HCT116 (cell line): ENCODE results near the gene CPT1C. TPM values are rescaled to one million over a fixed set of nuclear protein-coding genes. Genes with fewer than 3 reads are reported as not detected.

Experiments used
- ATAC-seq: fragments of 200-7000 bp; cut with Tn5 transposase; 2 replicates; pipeline ENCODE4 v1.9.1; 2020; ENCODE audit warnings: mild to moderate bottlenecking, moderate library complexity
- BruUV-seq: library from RNA; stranded (reverse); fragments of 400-500 nt; replicated peaks from 2 replicates; lab custom pipeline; 2021; lab: Mats Ljungman, UMichigan
- CTCF ChIA-PET: fragments of 300-600 bp; sonication (Branson Sonifier 250); formaldehyde crosslinking; loops from one replicate; lab custom pipeline; 2021; ENCODE audit warnings: antibody characterized with exemption; lab: Charles Lee
- POLR2A ChIA-PET: fragments of 300-600, 350-600 bp; sonication (Branson Sonifier 250); formaldehyde crosslinking; loops from one replicate; lab custom pipeline; 2021; ENCODE audit warnings: antibody characterized with exemption; lab: Charles Lee
- RAD21 ChIA-PET, 2 experiments: fragments of 300-600 bp; sonication (Branson Sonifier 250); formaldehyde crosslinking; loops; one replicate each; lab custom pipeline; 2023; ENCODE audit warnings: low total read pairs in 2 of 2; ENCODE audit not compliant: uncharacterized antibody in 2 of 2, unreplicated experiment in 2 of 2, low non-redundant PET in 1 of 2; lab: Charles Lee
- DNase-seq: peaks from one replicate; pipeline ENCODE4 v3.0.0-alpha.2; 2010; ENCODE audit warnings: low read depth, low spot score
- H2AFZ ChIP-seq: fragments of 200-600 bp; shearing (Covaris generic), sonication (generic); 2 replicates; pipeline ENCODE4 v1.6.1; 2017; ENCODE audit warnings: low read depth, mixed run types, mixed read lengths, antibody characterized with exemption, low read length; ENCODE audit not compliant: poor library complexity, severe bottlenecking
- H3K27ac ChIP-seq: 2 replicates; pipeline ENCODE4 v1.5.1; 2012; ENCODE audit warnings: low read depth, low read length
- H3K27me3 ChIP-seq: fragments of 200-600 bp; sonication (generic); 2 replicates; pipeline ENCODE4 v1.6.1; 2016; ENCODE audit warnings: mixed run types, low read length, mixed read lengths; ENCODE audit not compliant: insufficient read depth
- H3K36me3 ChIP-seq, 2 experiments: fragments of 200-500 bp in 1 of 2; fragments of 200-600 bp in 1 of 2; sonication (Bioruptor generic) in 1 of 2; sonication (generic) in 1 of 2; 2 replicates each; pipeline versions ENCODE4 v1.5.1 to v1.6.1; 2014 to 2016; ENCODE audit warnings: low read length in 2 of 2, inconsistent platforms in 1 of 2, mixed read lengths in 1 of 2, mixed run types in 1 of 2; ENCODE audit not compliant: insufficient read depth in 2 of 2, control insufficient read depth in 1 of 2
- H3K4me1 ChIP-seq, 2 experiments: fragments of 200-600 bp in 1 of 2; sonication (generic) in 1 of 2; 2 replicates each; pipeline versions ENCODE4 v1.5.1 to v1.6.1; 2012 to 2017; ENCODE audit warnings: low read length in 2 of 2, inconsistent platforms in 1 of 2, mild to moderate bottlenecking in 1 of 2, mixed read lengths in 1 of 2, mixed run types in 1 of 2, moderate library complexity in 1 of 2; ENCODE audit not compliant: insufficient read depth in 2 of 2, control insufficient read depth in 1 of 2
- H3K4me2 ChIP-seq: fragments of 200-600 bp; sonication (generic); 2 replicates; pipeline ENCODE4 v1.6.1; 2017; ENCODE audit warnings: mixed run types, low read length, mixed read lengths
- H3K4me3 ChIP-seq, 2 experiments: fragments of 200-600 bp in 1 of 2; sonication (generic) in 1 of 2; replicated peaks in 1 of 2; 2 replicates each; pipeline ENCODE4 v1.5.1; 2011 to 2016; ENCODE audit warnings: low read length in 2 of 2, control low read depth in 1 of 2, low read depth in 1 of 2, mild to moderate bottlenecking in 1 of 2, mixed read lengths in 1 of 2, mixed run types in 1 of 2
- H3K79me2 ChIP-seq: fragments of 200-600 bp; sonication (generic); 2 replicates; pipeline ENCODE4 v1.6.1; 2017; ENCODE audit warnings: mild to moderate bottlenecking, mixed run types, low read length, moderate library complexity, mixed read lengths; ENCODE audit not compliant: insufficient read depth
- H3K9ac ChIP-seq: fragments of 200-600 bp; sonication (generic); 2 replicates; pipeline ENCODE4 v1.6.1; 2016; ENCODE audit warnings: low read length, mixed read lengths
- H3K9me2 ChIP-seq: fragments of 200-600 bp; sonication (generic), shearing (Covaris generic); 2 replicates; pipeline ENCODE4 v1.6.1; 2017; ENCODE audit warnings: mixed run types, mild to moderate bottlenecking, moderate library complexity; ENCODE audit not compliant: insufficient read depth
- H3K9me3 ChIP-seq, 2 experiments: fragments of 200-500 bp in 1 of 2; fragments of 200-600 bp in 1 of 2; sonication (Bioruptor generic) in 1 of 2; sonication (generic) in 1 of 2; 2 replicates each; pipeline ENCODE4 v1.6.1; 2014 to 2017; ENCODE audit warnings: low read length in 2 of 2, mixed read lengths in 2 of 2, inconsistent platforms in 1 of 2, low read depth in 1 of 2, mild to moderate bottlenecking in 1 of 2, mixed run types in 1 of 2, moderate library complexity in 1 of 2; ENCODE audit not compliant: control insufficient read depth in 1 of 2, insufficient read depth in 1 of 2
- H4K20me1 ChIP-seq: fragments of 200-600 bp; sonication (generic), shearing (Covaris generic); 2 replicates; pipeline ENCODE4 v1.6.1; 2017; ENCODE audit warnings: mixed run types, mild to moderate bottlenecking, moderate library complexity; ENCODE audit not compliant: insufficient read depth
- EZH2phosphoT487 ChIP-seq: fragments of 200-600 bp; IDR thresholded peaks from 2 replicates; pipeline ENCODE4 v1.6.1; 2018; ENCODE audit warnings: antibody characterized with exemption, borderline replicate concordance
- intact Hi-C: fragments of 100-400 bp; cut with micrococcal nuclease; formaldehyde crosslinking; loops from 2 replicates; pipeline ENCODE4 v1.10.0; 2022
- microRNA-seq: library from miRNA; unstranded; fragments of <30 nt; microRNA quantifications from one replicate; pipeline ENCODE4, GENCODE V29; 2016; ENCODE audit warnings: borderline number of aligned reads
- total RNA-seq: library from RNA; stranded (reverse); gene quantifications from one replicate; pipeline ENCODE4 v1.2.1, GENCODE V29; 2021; ENCODE audit not compliant: unreplicated experiment
- TF ChIP-seq, protein P1 (sequence below): IDR thresholded peaks from 2 replicates; pipeline ENCODE4 v1.6.1; 2012

CPT1C gene
- total RNA-seq, 1 experiment from 2014 or later: 12.0 TPM

DNA sequence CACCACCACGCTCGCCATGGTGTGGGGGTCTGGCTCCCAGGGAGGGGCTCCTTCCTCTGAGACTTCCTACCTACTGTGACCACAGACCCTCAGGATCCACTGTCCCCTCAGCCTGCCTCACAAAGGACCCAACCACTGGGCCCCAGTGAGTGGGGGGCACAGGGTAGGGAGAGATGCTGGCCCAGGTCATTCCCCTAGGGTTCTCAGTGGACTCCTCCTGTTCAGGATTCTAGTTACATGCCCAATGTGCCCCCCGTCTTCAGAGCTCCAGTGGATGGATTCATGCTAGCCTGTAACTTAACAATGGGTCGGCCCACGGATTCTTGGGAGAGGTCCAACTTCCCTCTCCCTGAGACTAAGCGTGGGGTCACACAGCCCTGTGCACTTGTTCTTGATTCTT lies 72.3 kb downstream of the CPT1C start, which contains the start of gene TSKS:
TSKS (minus strand) TSS at position 77 of the 400 bp plus-strand sequence; CDS start at position 18, 59 bp downstream.
- peaks cover 18 to 37% of the 10 kb centered on the region in 2 experiments for H3K4me1 ChIP-seq
- H3K4me3 ChIP-seq: no peak within 1 kb of the TSS
- BruUV-seq: no TSS peak
- intact Hi-C loops: no loop called here
- TF ChIP-seq, protein P1, sequence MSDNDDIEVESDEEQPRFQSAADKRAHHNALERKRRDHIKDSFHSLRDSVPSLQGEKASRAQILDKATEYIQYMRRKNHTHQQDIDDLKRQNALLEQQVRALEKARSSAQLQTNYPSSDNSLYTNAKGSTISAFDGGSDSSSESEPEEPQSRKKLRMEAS: no peak
- no peak for TF ChIP-seq EZH2phosphoT487
- no peak within 1 kb of the TSS for H3K4me2 ChIP-seq
- no peaks in the 10 kb centered on the region for H3K27me3 ChIP-seq
- no peak within 1 kb of the TSS for H2AFZ ChIP-seq
- no peaks in the 10 kb centered on the region for H3K36me3 ChIP-seq
- H3K9me2 ChIP-seq: no peaks in the 10 kb centered on the region
- POLR2A ChIA-PET: no interaction called here
- no peak within 1 kb of the TSS for H3K9ac ChIP-seq
- ATAC-seq (no peak), DNase-seq (no peak)
- RAD21 ChIA-PET: no interaction called here
- no peak within 1 kb of the TSS for H3K27ac ChIP-seq
- CTCF ChIA-PET: no interaction called here
- no peaks in the 10 kb centered on the region for H3K9me3 ChIP-seq
- H4K20me1 ChIP-seq: no peaks in the 10 kb centered on the region
- H3K79me2 ChIP-seq: peaks cover 12% of the 10 kb centered on the region

Small RNA genes lying within 50 kb of the gene (microRNA-seq; reads per million reads assigned to microRNA genes)
- 1.2 reads per million for gene MIR5088

Other genes with a start within 250 kb of the CPT1C start
- 1.8 TPM for gene SLC17A7, start 249.6 kb upstream of the CPT1C start, total RNA-seq
- gene PIH1D1, start 239.3 kb upstream of the CPT1C start, total RNA-seq: 152 TPM
- 22.8 TPM for gene ALDH16A1, start 237.9 kb upstream of the CPT1C start, total RNA-seq
- gene FLT3LG, start 216.9 kb upstream of the CPT1C start, total RNA-seq: 3.8 TPM
- 3,719 TPM for gene RPL13A, start 203.5 kb upstream of the CPT1C start, total RNA-seq
- gene RPS11, start 194.7 kb upstream of the CPT1C start, total RNA-seq: 2,353 TPM
- gene FCGRT, start 178.5 kb upstream of the CPT1C start, total RNA-seq: 1.8 TPM
- gene RCN3, start 163.1 kb upstream of the CPT1C start, total RNA-seq: 0.39 TPM
- gene NOSIP, start 110.6 kb upstream of the CPT1C start, total RNA-seq: 133 TPM
- 6.2 TPM for gene PRRG2, start 109.8 kb upstream of the CPT1C start, total RNA-seq
- 26.9 TPM for gene PRR12, start 99.9 kb upstream of the CPT1C start, total RNA-seq
- gene RRAS, start 51.0 kb upstream of the CPT1C start, total RNA-seq: 55.9 TPM
- gene SCAF1, start 48.9 kb upstream of the CPT1C start, total RNA-seq: 96.8 TPM
- gene IRF3, start 25.3 kb upstream of the CPT1C start, total RNA-seq: 129 TPM
- gene BCL2L12, start 25.2 kb upstream of the CPT1C start, total RNA-seq: 93.9 TPM
- 428 TPM for gene PRMT1, start 13.8 kb upstream of the CPT1C start, total RNA-seq
- gene ADM5, start 1.5 kb upstream of the CPT1C start, total RNA-seq: 12.1 TPM
- 0.76 TPM for gene TSKS, start 72.2 kb downstream of the CPT1C start, total RNA-seq
- gene AP2A1, start 75.9 kb downstream of the CPT1C start, total RNA-seq: 102 TPM
- 1.1 TPM for gene FUZ, start 122.2 kb downstream of the CPT1C start, total RNA-seq
- gene MED25, start 127.2 kb downstream of the CPT1C start, total RNA-seq: 77.7 TPM
- 236 TPM for gene PTOV1, start 160.0 kb downstream of the CPT1C start, total RNA-seq
- 129 TPM for gene PNKP, start 176.5 kb downstream of the CPT1C start, total RNA-seq
- gene AKT1S1, start 186.2 kb downstream of the CPT1C start, total RNA-seq: 70.6 TPM
- gene TBC1D17, start 186.6 kb downstream of the CPT1C start, total RNA-seq: 32.9 TPM
- gene IL4I1, start 205.8 kb downstream of the CPT1C start, total RNA-seq: 0.71 TPM
- 28.2 TPM for gene ATF5, start 238.1 kb downstream of the CPT1C start, total RNA-seq
- 85.2 TPM for gene NUP62, start 238.4 kb downstream of the CPT1C start, total RNA-seq